Measurements from ENCODE around the gene UVRAG. TPM values are rescaled to one million over a fixed set of nuclear protein-coding genes. Genes with fewer than 3 reads are reported as not detected.

UVRAG gene
- total RNA-seq, 1 donor = 28.2 TPM

- no peaks in the 10 kb centered on the region for H3K79me2 ChIP-seq (ENCODE audit: insufficient read depth, low read length)
- H3K36me3 ChIP-seq (ENCODE audit: insufficient read depth, low read length) = no peaks in the 10 kb centered on the region
- H3K27me3 ChIP-seq (ENCODE audit: insufficient read depth, low read length) = no peaks in the 10 kb centered on the region
- H4K20me1 ChIP-seq (ENCODE audit: insufficient read depth, low read length) = no peaks in the 10 kb centered on the region
- no peak for TF ChIP-seq CTCF (IDR thresholded peaks at IDR 0.05; ENCODE audit: extremely low read depth, low read depth, low read length)
- peaks cover 3% of the 10 kb centered on the region for H3K4me1 ChIP-seq (ENCODE audit: insufficient read depth, low read length)
- H2AFZ ChIP-seq (ENCODE audit: low read length) = no peak overlapping the region
- no peaks in the 10 kb centered on the region for H3K9me3 ChIP-seq (ENCODE audit: low read depth, low read length)
- no peak overlapping the region for H3K4me3 ChIP-seq (ENCODE audit: insufficient read depth, low read length)
- no peak overlapping the region for H3K4me2 ChIP-seq (ENCODE audit: insufficient read depth, low read length)
- peak; percentile 23 for DNase-seq (ENCODE audit: insufficient read length, low spot score, missing footprints)
- no peak overlapping the region for H3K27ac ChIP-seq (ENCODE audit: low read depth, low read length)
These were observed 30.9 kb upstream of the UVRAG start for GRCh38 chr11:75784085-75784478.

- H2AFZ ChIP-seq (ENCODE audit: low read length) = no peak overlapping the region
- no peaks in the 10 kb centered on the region for H3K9me3 ChIP-seq (ENCODE audit: low read depth, low read length)
- no peak overlapping the region for H3K4me2 ChIP-seq (ENCODE audit: insufficient read depth, low read length)
- DNase-seq (ENCODE audit: insufficient read length, low spot score, missing footprints) = no peak
- no peaks in the 10 kb centered on the region for H3K79me2 ChIP-seq (ENCODE audit: insufficient read depth, low read length)
- no peaks in the 10 kb centered on the region for H3K27me3 ChIP-seq (ENCODE audit: insufficient read depth, low read length)
- no peaks in the 10 kb centered on the region for H3K36me3 ChIP-seq (ENCODE audit: insufficient read depth, low read length)
- no peak for TF ChIP-seq CTCF (IDR thresholded peaks at IDR 0.05; ENCODE audit: extremely low read depth, low read depth, low read length)
- no peak overlapping the region for H3K27ac ChIP-seq (ENCODE audit: low read depth, low read length)
- no peak overlapping the region for H3K4me3 ChIP-seq (ENCODE audit: insufficient read depth, low read length)
- H3K4me1 ChIP-seq (ENCODE audit: insufficient read depth, low read length) = peaks cover 3% of the 10 kb centered on the region
- H4K20me1 ChIP-seq (ENCODE audit: insufficient read depth, low read length) = no peaks in the 10 kb centered on the region
These were observed 30.5 kb upstream of the UVRAG start for GRCh38 chr11:75784506-75784905.

GRCh38 chr11:75785187-75785586 is 29.8 kb upstream of the UVRAG start:
- TF ChIP-seq CTCF (IDR thresholded peaks at IDR 0.05; ENCODE audit: extremely low read depth, low read depth, low read length) = no peak
- Histone ChIP-seq H3K79me2 (ENCODE audit: insufficient read depth, low read length) (no peaks in the 10 kb centered on the region), H3K4me2 (ENCODE audit: insufficient read depth, low read length) (no peak overlapping the region), H2AFZ (ENCODE audit: low read length) (no peak overlapping the region), H3K27ac (ENCODE audit: low read depth, low read length) (no peak overlapping the region), H3K4me1 (ENCODE audit: insufficient read depth, low read length) (peaks cover 3% of the 10 kb centered on the region), H3K4me3 (ENCODE audit: insufficient read depth, low read length) (no peak overlapping the region), H3K36me3 (ENCODE audit: insufficient read depth, low read length) (no peaks in the 10 kb centered on the region), H4K20me1 (ENCODE audit: insufficient read depth, low read length) (no peaks in the 10 kb centered on the region), H3K27me3 (ENCODE audit: insufficient read depth, low read length) (no peaks in the 10 kb centered on the region), H3K9me3 (ENCODE audit: low read depth, low read length) (no peaks in the 10 kb centered on the region)
- DNase-seq (ENCODE audit: insufficient read length, low spot score, missing footprints) = peak; percentile 56

GRCh38 chr11:75786101-75786736 is 28.8 kb upstream of the UVRAG start:
- Histone ChIP-seq H3K27me3 (ENCODE audit: insufficient read depth, low read length) (no peaks in the 10 kb centered on the region), H3K9me3 (ENCODE audit: low read depth, low read length) (no peaks in the 10 kb centered on the region), H3K27ac (ENCODE audit: low read depth, low read length) (no peak overlapping the region), H3K79me2 (ENCODE audit: insufficient read depth, low read length) (no peaks in the 10 kb centered on the region), H2AFZ (ENCODE audit: low read length) (no peak overlapping the region), H3K4me1 (ENCODE audit: insufficient read depth, low read length) (peaks cover 3% of the 10 kb centered on the region), H3K4me2 (ENCODE audit: insufficient read depth, low read length) (no peak overlapping the region), H4K20me1 (ENCODE audit: insufficient read depth, low read length) (no peaks in the 10 kb centered on the region), H3K4me3 (ENCODE audit: insufficient read depth, low read length) (no peak overlapping the region), H3K36me3 (ENCODE audit: insufficient read depth, low read length) (no peaks in the 10 kb centered on the region)
- no peak for TF ChIP-seq CTCF (IDR thresholded peaks at IDR 0.05; ENCODE audit: extremely low read depth, low read depth, low read length)
- DNase-seq (ENCODE audit: insufficient read length, low spot score, missing footprints) = peak; percentile 44

Measured in osteoblast (primary cell).